SK-N-SH (cell line): ENCODE data around the gene NIN. TPM values are rescaled to one million over a fixed set of nuclear protein-coding genes. Genes with fewer than 3 reads are reported as not detected.

Source experiments
- CTCF ChIA-PET: fragments of 300-600, 350-600 bp; formaldehyde crosslinking; extraction: SDS; loops from one replicate; lab custom pipeline; 2021; lab: Yijun Ruan, JAX
- POLR2A ChIA-PET: fragments of 350-600 bp; sonication (Branson Sonifier 250); formaldehyde crosslinking; extraction: SDS; loops from one replicate; lab custom pipeline; 2020; ENCODE audit warnings: antibody characterized with exemption, inconsistent platforms; lab: Yijun Ruan, JAX
- DNase-seq: peaks from one replicate; pipeline ENCODE4 v3.0.0; 2012
- H2AFZ ChIP-seq: fragments of 200-600 bp; sonication (generic); 2 replicates; pipeline ENCODE4 v1.8.1; 2016; ENCODE audit warnings: antibody characterized with exemption, mild to moderate bottlenecking, low read depth
- H3F3A ChIP-seq: fragments of 200-600 bp; sonication (generic); replicated peaks from 2 replicates; pipeline ENCODE3; 2016; ENCODE audit warnings: antibody characterized with exemption, mild to moderate bottlenecking; ENCODE audit not compliant: insufficient read depth
- H3K27ac ChIP-seq, 2 experiments: fragments of 200-500 bp in 1 of 2; fragments of 200-600 bp in 1 of 2; sonication (Bioruptor generic) in 1 of 2; sonication (generic), shearing (Covaris generic) in 1 of 2; 2 replicates each; pipeline versions ENCODE4 v1.5.1 to v1.6.1; 2014 to 2016; ENCODE audit warnings: low read depth in 2 of 2, inconsistent platforms in 1 of 2, low read length in 1 of 2, mild to moderate bottlenecking in 1 of 2, mixed read lengths in 1 of 2
- H3K27me3 ChIP-seq: fragments of 200-600 bp; sonication (generic), shearing (Covaris generic); 2 replicates; pipeline ENCODE4 v1.6.1; 2016; ENCODE audit warnings: mixed run types; ENCODE audit not compliant: insufficient read depth
- H3K36me3 ChIP-seq, 2 experiments: fragments of 200-500 bp in 1 of 2; fragments of 200-600 bp in 1 of 2; sonication (Bioruptor generic) in 1 of 2; sonication (generic) in 1 of 2; replicated peaks in 1 of 2; 2 replicates each; pipeline versions ENCODE3 to v1.5.1; 2014 to 2016; ENCODE audit warnings: low read length in 1 of 2, mild to moderate bottlenecking in 1 of 2; ENCODE audit not compliant: insufficient read depth in 2 of 2, control insufficient read depth in 1 of 2
- H3K4me1 ChIP-seq, 2 experiments: fragments of 200-500 bp in 1 of 2; fragments of 200-600 bp in 1 of 2; sonication (Bioruptor generic) in 1 of 2; sonication (generic), shearing (Covaris generic) in 1 of 2; 2 replicates each; pipeline versions ENCODE4 v1.5.1 to v1.6.1; 2014 to 2016; ENCODE audit warnings: low read depth in 1 of 2, low read length in 1 of 2, mixed run types in 1 of 2; ENCODE audit not compliant: insufficient read depth in 2 of 2, control insufficient read depth in 1 of 2
- H3K4me2 ChIP-seq: fragments of 200-600 bp; sonication (generic), shearing (Covaris generic); 2 replicates; pipeline ENCODE4 v1.6.1; 2017; ENCODE audit warnings: mixed run types
- H3K4me3 ChIP-seq, 2 experiments: fragments of 200-500 bp in 1 of 2; fragments of 200-600 bp in 1 of 2; sonication (Bioruptor generic) in 1 of 2; sonication (generic), shearing (Covaris generic) in 1 of 2; 2 replicates each; pipeline versions ENCODE4 v1.5.1 to v1.8.1; 2014 to 2016; ENCODE audit warnings: low read depth in 2 of 2, inconsistent platforms in 1 of 2, low read length in 1 of 2, mild to moderate bottlenecking in 1 of 2, mixed read lengths in 1 of 2, moderate library complexity in 1 of 2
- H3K79me2 ChIP-seq: fragments of 200-600 bp; sonication (generic); 2 replicates; pipeline ENCODE4 v1.8.1; 2017; ENCODE audit warnings: mild to moderate bottlenecking; ENCODE audit not compliant: insufficient read depth
- H3K9ac ChIP-seq: fragments of 200-600 bp; sonication (generic); 2 replicates; pipeline ENCODE4 v1.6.1; 2017; ENCODE audit warnings: mixed run types
- H3K9me2 ChIP-seq: fragments of 200-600 bp; sonication (generic); 2 replicates; pipeline ENCODE4 v1.6.1; 2017; ENCODE audit warnings: mixed run types
- H3K9me3 ChIP-seq: fragments of 200-600 bp; sonication (generic); 2 replicates; pipeline ENCODE4 v1.6.1; 2017; ENCODE audit warnings: mixed run types, mild to moderate bottlenecking, moderate library complexity
- H4K20me1 ChIP-seq: fragments of 200-600 bp; sonication (generic); 2 replicates; pipeline ENCODE4 v1.6.1; 2017; ENCODE audit warnings: mild to moderate bottlenecking, mixed run types; ENCODE audit not compliant: insufficient read depth
- FOSL2 ChIP-seq: IDR thresholded peaks from 2 replicates; pipeline ENCODE4 v1.4.0; 2012; ENCODE audit warnings: low read depth, mild to moderate bottlenecking, moderate library complexity, borderline replicate concordance
- FOXJ3 ChIP-seq: sonication (generic); formaldehyde crosslinking; IDR thresholded peaks from 2 replicates; pipeline ENCODE4 v1.5.1; 2020; ENCODE audit warnings: mild to moderate bottlenecking, missing genetic modification reagents
- GABPA ChIP-seq: IDR thresholded peaks from 2 replicates; pipeline ENCODE4 v1.4.0; 2012; ENCODE audit warnings: low read depth, mild to moderate bottlenecking
- GATA2 ChIP-seq: sonication (generic); formaldehyde crosslinking; IDR thresholded peaks from 2 replicates; pipeline ENCODE4 v1.5.0; 2020; ENCODE audit warnings: mild to moderate bottlenecking, missing genetic modification reagents
- MEF2A ChIP-seq: IDR thresholded peaks from 2 replicates; pipeline ENCODE4 v1.4.0; 2012; ENCODE audit warnings: low read depth, borderline replicate concordance
- MXI1 ChIP-seq: IDR thresholded peaks from 2 replicates; pipeline ENCODE4 v1.6.1; 2012; ENCODE audit warnings: mild to moderate bottlenecking, low read depth, low read length, improper control_type of control experiment
- NFIC ChIP-seq: IDR thresholded peaks from 2 replicates; pipeline ENCODE4 v1.4.0; 2012; ENCODE audit warnings: borderline replicate concordance
- NRF1 ChIP-seq: IDR thresholded peaks from 2 replicates; pipeline ENCODE4 v1.6.1; 2012; ENCODE audit warnings: low read depth, mild to moderate bottlenecking, low read length
- POLR2AphosphoS5 ChIP-seq: IDR thresholded peaks from 2 replicates; pipeline ENCODE4 v1.6.1; 2012; ENCODE audit warnings: low read depth, low read length
- RAD21 ChIP-seq: IDR thresholded peaks from 2 replicates; pipeline ENCODE4 v1.6.1; 2012; ENCODE audit warnings: mild to moderate bottlenecking, low read length
- RCOR1 ChIP-seq: fragments of 150-350 bp; IDR thresholded peaks from 2 replicates; pipeline ENCODE4 v1.6.1; 2017; ENCODE audit warnings: antibody characterized with exemption, low read length
- RFX5 ChIP-seq: IDR thresholded peaks from 2 replicates; pipeline ENCODE4 v1.6.1; 2012; ENCODE audit warnings: mild to moderate bottlenecking, improper control_type of control experiment, low read length
- SIN3A ChIP-seq: IDR thresholded peaks from 2 replicates; pipeline ENCODE4 v1.6.1; 2012; ENCODE audit warnings: low read depth, mild to moderate bottlenecking, low read length, moderate library complexity, borderline replicate concordance
- SMC3 ChIP-seq: IDR thresholded peaks from 2 replicates; pipeline ENCODE4 v1.6.1; 2012; ENCODE audit warnings: low read depth, low read length, improper control_type of control experiment
- TAF1 ChIP-seq: IDR thresholded peaks from 2 replicates; pipeline ENCODE4 v1.6.1; 2012; ENCODE audit warnings: low read depth, mild to moderate bottlenecking, low read length, moderate library complexity, borderline replicate concordance
- TCF12 ChIP-seq: IDR thresholded peaks from 2 replicates; pipeline ENCODE4 v1.4.0; 2012
- WGBS: methylation state at CpG from one replicate; pipeline ENCODE4 v1.1.6; 2017; ENCODE audit warnings: low lambda C conversion rate; 5-methylcytosine and 5-hydroxymethylcytosine counted together
- polyA plus RNA-seq, 3 experiments: library from polyadenylated mRNA; depleted of rRNA; stranded (reverse); fragments of >200 nt; gene quantifications; 2 replicates each; pipeline ENCODE4 v1.2.3, GENCODE V29; 2012
- TF ChIP-seq, protein P1 (sequence below): IDR thresholded peaks from 2 replicates; pipeline ENCODE4 v1.4.0; 2012; ENCODE audit warnings: low read depth
- TF ChIP-seq, protein P2 (sequence below): IDR thresholded peaks from 2 replicates; pipeline ENCODE4 v1.4.0; 2012; ENCODE audit warnings: low read depth, borderline replicate concordance
- TF ChIP-seq, protein P3 (sequence below): IDR thresholded peaks from 2 replicates; pipeline ENCODE4; 2012

The NIN gene
- polyA plus RNA-seq, 1 of the 3 experiments (the other 2 are of a cell fraction): 10.0 TPM

DNA sequence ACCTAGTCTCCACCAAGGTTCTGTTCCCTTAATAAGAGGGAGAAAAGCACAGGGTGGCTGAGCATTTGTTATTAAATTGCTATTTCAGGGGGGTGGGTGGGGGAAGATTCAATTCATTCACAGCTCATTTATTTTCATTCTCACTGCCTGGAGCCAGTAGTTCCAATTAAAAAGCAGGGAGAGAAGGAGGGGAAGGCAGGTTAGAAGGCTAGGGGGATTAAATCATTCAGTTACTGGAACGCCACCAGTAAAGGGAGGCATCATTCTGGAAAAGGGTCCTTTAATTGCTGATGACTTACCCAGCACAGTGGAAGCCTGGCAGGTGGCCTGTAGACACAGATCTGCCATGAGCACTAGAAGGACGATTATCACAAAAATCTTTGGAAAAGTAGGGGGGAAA lies 47.4 kb downstream of the NIN start:
- no peak overlapping the region for H3K4me2 ChIP-seq
- CTCF ChIA-PET: no interaction called here
- peaks cover 10 to 22% of the 10 kb centered on the region in 2 experiments; a peak in 2 of 4 replicates for H3K4me1 ChIP-seq
- H3K9me3 ChIP-seq: no peaks in the 10 kb centered on the region
- DNase-seq: no peak
- no peak overlapping the region for H3K9ac ChIP-seq
- POLR2A ChIA-PET: no interaction called here
- no peaks in the 10 kb centered on the region for H3K27me3 ChIP-seq
- no peak overlapping the region for H3K27ac ChIP-seq
- H4K20me1 ChIP-seq: no peaks in the 10 kb centered on the region
- no peaks in the 10 kb centered on the region; the same call in 1 of the 2 replicates for H3K79me2 ChIP-seq
- H3K36me3 ChIP-seq: peaks cover 9% of the 10 kb centered on the region in 2 experiments
- TF ChIP-seq MEF2A (no peak), RAD21 (no peak), RFX5 (no peak), SIN3A (no peak), POLR2AphosphoS5 (no peak), NRF1 (no peak), TAF1 (no peak), TCF12 (no peak), GABPA (no peak), SMC3 (no peak), FOSL2 (no peak), GATA2 (CRISPR knock-in tag) (no peak), FOXJ3 (CRISPR knock-in tag) (no peak), RCOR1 (no peak), MXI1 (no peak), NFIC (no peak)
- TF ChIP-seq, protein P1, sequence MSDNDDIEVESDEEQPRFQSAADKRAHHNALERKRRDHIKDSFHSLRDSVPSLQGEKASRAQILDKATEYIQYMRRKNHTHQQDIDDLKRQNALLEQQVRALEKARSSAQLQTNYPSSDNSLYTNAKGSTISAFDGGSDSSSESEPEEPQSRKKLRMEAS: no peak
- TF ChIP-seq, protein P2, sequence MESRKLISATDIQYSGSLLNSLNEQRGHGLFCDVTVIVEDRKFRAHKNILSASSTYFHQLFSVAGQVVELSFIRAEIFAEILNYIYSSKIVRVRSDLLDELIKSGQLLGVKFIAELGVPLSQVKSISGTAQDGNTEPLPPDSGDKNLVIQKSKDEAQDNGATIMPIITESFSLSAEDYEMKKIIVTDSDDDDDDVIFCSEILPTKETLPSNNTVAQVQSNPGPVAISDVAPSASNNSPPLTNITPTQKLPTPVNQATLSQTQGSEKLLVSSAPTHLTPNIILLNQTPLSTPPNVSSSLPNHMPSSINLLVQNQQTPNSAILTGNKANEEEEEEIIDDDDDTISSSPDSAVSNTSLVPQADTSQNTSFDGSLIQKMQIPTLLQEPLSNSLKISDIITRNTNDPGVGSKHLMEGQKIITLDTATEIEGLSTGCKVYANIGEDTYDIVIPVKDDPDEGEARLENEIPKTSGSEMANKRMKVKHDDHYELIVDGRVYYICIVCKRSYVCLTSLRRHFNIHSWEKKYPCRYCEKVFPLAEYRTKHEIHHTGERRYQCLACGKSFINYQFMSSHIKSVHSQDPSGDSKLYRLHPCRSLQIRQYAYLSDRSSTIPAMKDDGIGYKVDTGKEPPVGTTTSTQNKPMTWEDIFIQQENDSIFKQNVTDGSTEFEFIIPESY: no peak
- TF ChIP-seq, protein P3, sequence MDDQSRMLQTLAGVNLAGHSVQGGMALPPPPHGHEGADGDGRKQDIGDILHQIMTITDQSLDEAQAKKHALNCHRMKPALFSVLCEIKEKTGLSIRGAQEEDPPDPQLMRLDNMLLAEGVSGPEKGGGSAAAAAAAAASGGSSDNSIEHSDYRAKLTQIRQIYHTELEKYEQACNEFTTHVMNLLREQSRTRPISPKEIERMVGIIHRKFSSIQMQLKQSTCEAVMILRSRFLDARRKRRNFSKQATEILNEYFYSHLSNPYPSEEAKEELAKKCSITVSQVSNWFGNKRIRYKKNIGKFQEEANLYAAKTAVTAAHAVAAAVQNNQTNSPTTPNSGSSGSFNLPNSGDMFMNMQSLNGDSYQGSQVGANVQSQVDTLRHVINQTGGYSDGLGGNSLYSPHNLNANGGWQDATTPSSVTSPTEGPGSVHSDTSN: no peak
- no peak overlapping the region for H3K4me3 ChIP-seq
- H2AFZ ChIP-seq: no peak overlapping the region
- 93% methylated on average over 2 of the region's 2 CpGs for WGBS
- no peaks in the 10 kb centered on the region for H3K9me2 ChIP-seq
- H3F3A ChIP-seq: peaks cover 20% of the 10 kb centered on the region
